DND-41 (cell line): ENCODE data around the gene KIF25.

Experiments
- ATAC-seq: fragments of 200-7000 bp; cut with Tn5 transposase; 3 replicates; pipeline ENCODE4 v1.9.1; 2021; ENCODE audit warnings: low read depth; ENCODE audit not compliant: insufficient read depth
- DNase-seq: peaks from one replicate; pipeline ENCODE4 v3.0.0-alpha.2; 2020
- H2AFZ ChIP-seq: 2 replicates; pipeline ENCODE4 v1.6.0; 2012; ENCODE audit warnings: low read depth, low read length
- H3K27ac ChIP-seq: 2 replicates; pipeline ENCODE4 v1.5.1; 2012; ENCODE audit warnings: low read length, inconsistent platforms
- H3K27me3 ChIP-seq: fragments of 200-600 bp; sonication (generic); 2 replicates; pipeline ENCODE4 v1.6.0; 2012; ENCODE audit warnings: low read length, mild to moderate bottlenecking, inconsistent platforms; ENCODE audit not compliant: insufficient read depth, poor library complexity
- H3K36me3 ChIP-seq: 2 replicates; pipeline ENCODE4 v1.5.1; 2012; ENCODE audit warnings: low read length, inconsistent platforms; ENCODE audit not compliant: insufficient read depth
- H3K4me1 ChIP-seq: 2 replicates; pipeline ENCODE4 v1.5.1; 2012; ENCODE audit warnings: mild to moderate bottlenecking, low read length; ENCODE audit not compliant: insufficient read depth
- H3K4me2 ChIP-seq: 2 replicates; pipeline ENCODE4 v1.6.0; 2012; ENCODE audit warnings: mild to moderate bottlenecking, moderate library complexity, low read length, inconsistent platforms; ENCODE audit not compliant: insufficient read depth
- H3K4me3 ChIP-seq, 2 experiments: fragments of 200-600 bp in 1 of 2; shearing (Covaris generic) in 1 of 2; 2 replicates each; pipeline ENCODE4 v1.5.1; 2012 to 2016; ENCODE audit warnings: inconsistent platforms in 2 of 2, low read length in 2 of 2, mild to moderate bottlenecking in 2 of 2, low read depth in 1 of 2, moderate library complexity in 1 of 2
- H3K79me2 ChIP-seq: 2 replicates; pipeline ENCODE4 v1.6.0; 2012; ENCODE audit warnings: low read length, inconsistent platforms; ENCODE audit not compliant: insufficient read depth
- H3K9ac ChIP-seq: 2 replicates; pipeline ENCODE4 v1.6.0; 2012; ENCODE audit warnings: low read depth, mild to moderate bottlenecking, inconsistent platforms, low read length, moderate library complexity
- H3K9me3 ChIP-seq: 2 replicates; pipeline ENCODE4 v1.5.1; 2012; ENCODE audit warnings: low read length, moderate library complexity, mild to moderate bottlenecking, inconsistent platforms; ENCODE audit not compliant: insufficient read depth, severe bottlenecking
- H4K20me1 ChIP-seq: 2 replicates; pipeline ENCODE4 v1.6.0; 2012; ENCODE audit warnings: low read length; ENCODE audit not compliant: insufficient read depth
- CTCF ChIP-seq: IDR thresholded peaks from 2 replicates; pipeline ENCODE4 v1.5.1; 2012; ENCODE audit warnings: borderline replicate concordance, low read length, moderate library complexity, mild to moderate bottlenecking; ENCODE audit not compliant: poor library complexity, severe bottlenecking; ENCODE audit errors: extremely low read depth
- EZH2 ChIP-seq: IDR thresholded peaks from 3 replicates; pipeline ENCODE4 v1.6.1; 2012; ENCODE audit warnings: borderline replicate concordance, low read depth, mild to moderate bottlenecking, moderate library complexity, low read length, inconsistent platforms; ENCODE audit not compliant: severe bottlenecking

Gene KIF25

GRCh38 chr6:168030908-168031307 is 33.4 kb downstream of the KIF25 start:
- Histone ChIP-seq H3K9ac (no peak overlapping the region), H3K27me3 (no peaks in the 10 kb centered on the region), H3K27ac (no peak overlapping the region), H4K20me1 (no peaks in the 10 kb centered on the region), H3K4me1 (no peaks in the 10 kb centered on the region), H3K9me3 (peaks cover 7% of the 10 kb centered on the region), H3K79me2 (no peaks in the 10 kb centered on the region), H3K36me3 (no peaks in the 10 kb centered on the region), H3K4me3 (no peak overlapping the region), H3K4me2 (no peak overlapping the region), H2AFZ (no peak overlapping the region)
- TF ChIP-seq EZH2 (no peak), CTCF (no peak)
- no peak for ATAC-seq
- DNase-seq, result no peak

GRCh38 chr6:168031411-168031971 is 34.0 kb downstream of the KIF25 start:
- DNase-seq (no peak), ATAC-seq (no peak)
- Histone ChIP-seq H3K9me3 (peaks cover 7% of the 10 kb centered on the region), H3K9ac (no peak overlapping the region), H3K36me3 (no peaks in the 10 kb centered on the region), H4K20me1 (no peaks in the 10 kb centered on the region), H3K4me3 (no peak overlapping the region), H3K4me2 (no peak overlapping the region), H3K27me3 (no peaks in the 10 kb centered on the region), H3K27ac (no peak overlapping the region), H2AFZ (no peak overlapping the region), H3K79me2 (no peaks in the 10 kb centered on the region), H3K4me1 (no peaks in the 10 kb centered on the region)
- TF ChIP-seq EZH2 (no peak), CTCF (no peak)

- Histone ChIP-seq H3K4me3 (no peak overlapping the region), H3K27me3 (no peaks in the 10 kb centered on the region), H3K9me3 (peaks cover 7% of the 10 kb centered on the region), H3K36me3 (no peaks in the 10 kb centered on the region), H2AFZ (no peak overlapping the region), H3K79me2 (no peaks in the 10 kb centered on the region), H3K4me1 (no peaks in the 10 kb centered on the region), H3K9ac (no peak overlapping the region), H3K4me2 (no peak overlapping the region), H3K27ac (no peak overlapping the region), H4K20me1 (no peaks in the 10 kb centered on the region)
- ATAC-seq (no peak), DNase-seq (no peak)
- TF ChIP-seq CTCF (no peak), EZH2 (no peak)
Measured at GRCh38 chr6:168032005-168032760, 34.7 kb downstream of the KIF25 start.
